HEK293T (cell line): ENCODE results near the gene MYO5B.

Source experiments
- ARNT ChIP-seq: fragments of 450-650 bp; IDR thresholded peaks from 2 replicates; pipeline ENCODE4 v1.6.1; 2017; ENCODE audit warnings: mild to moderate bottlenecking
- BHLHE40 ChIP-seq: fragments of 450-650 bp; IDR thresholded peaks from 2 replicates; pipeline ENCODE4 v1.6.1; 2016; ENCODE audit warnings: mild to moderate bottlenecking, moderate library complexity, borderline replicate concordance
- CTBP1 ChIP-seq: fragments of 450-650 bp; IDR thresholded peaks from 2 replicates; pipeline ENCODE4 v1.6.1; 2016; ENCODE audit warnings: borderline replicate concordance
- ELF4 ChIP-seq: fragments of 450-650 bp; IDR thresholded peaks from 2 replicates; pipeline ENCODE4 v1.6.1; 2017; ENCODE audit warnings: antibody characterized with exemption
- FOXA1 ChIP-seq: fragments of 450-650 bp; IDR thresholded peaks from 2 replicates; pipeline ENCODE4 v1.6.1; 2016; ENCODE audit warnings: mild to moderate bottlenecking
- FOXK2 ChIP-seq: fragments of 450-650 bp; IDR thresholded peaks from 2 replicates; pipeline ENCODE4 v1.6.1; 2016; ENCODE audit warnings: mild to moderate bottlenecking
- FOXM1 ChIP-seq: fragments of 450-650 bp; IDR thresholded peaks from 2 replicates; pipeline ENCODE4 v1.6.1; 2017; ENCODE audit warnings: mild to moderate bottlenecking, borderline replicate concordance
- HDGF ChIP-seq: fragments of 450-650 bp; IDR thresholded peaks from 2 replicates; pipeline ENCODE4 v1.6.1; 2017; ENCODE audit warnings: antibody characterized with exemption, borderline replicate concordance
- NFRKB ChIP-seq: fragments of 450-650 bp; IDR thresholded peaks from 2 replicates; pipeline ENCODE4 v1.6.1; 2016; ENCODE audit warnings: mild to moderate bottlenecking, moderate library complexity
- SP1 ChIP-seq: fragments of 450-650 bp; IDR thresholded peaks from 2 replicates; pipeline ENCODE4 v1.6.1; 2017
- SUZ12 ChIP-seq: fragments of 450-650 bp; IDR thresholded peaks from 2 replicates; pipeline ENCODE4 v1.6.1; 2016; ENCODE audit warnings: mild to moderate bottlenecking
- TARDBP ChIP-seq: fragments of 450-650 bp; IDR thresholded peaks from 2 replicates; pipeline ENCODE4 v1.6.1; 2016
- ZNF384 ChIP-seq: fragments of 450-650 bp; IDR thresholded peaks from 2 replicates; pipeline ENCODE4 v1.6.1; 2016

DNA sequence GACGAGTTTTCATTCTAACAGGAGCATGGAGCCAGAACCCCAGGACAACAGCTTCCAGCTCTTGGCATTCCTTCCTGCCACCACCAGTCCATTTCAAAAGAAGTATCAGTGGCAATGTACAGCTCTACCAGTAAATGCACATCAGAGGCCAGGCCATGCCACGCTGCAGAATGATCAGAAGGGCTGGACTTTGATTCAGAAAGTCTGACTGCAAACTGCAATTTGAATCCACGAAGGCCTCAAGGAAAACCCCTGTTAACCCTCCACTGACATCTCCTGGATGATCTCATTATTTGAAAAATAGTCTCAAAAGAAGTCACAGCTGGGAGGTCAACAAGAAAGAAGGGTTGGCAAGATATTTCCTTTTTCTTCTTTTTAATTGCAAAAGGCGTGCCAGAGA, 119.2 kb downstream of the MYO5B start:
- TF ChIP-seq CTBP1 (no peak), BHLHE40 (no peak), TARDBP (no peak), FOXA1 (no peak), ARNT (no peak), NFRKB (no peak), SUZ12 (no peak), ZNF384 (no peak), SP1 (no peak), FOXK2 (no peak), HDGF (no peak), FOXM1 (no peak), ELF4 (no peak)
